OCI-LY3 (cell line): ENCODE results near the gene JAKMIP1.
"Not testable (repeated sequence)": the region's sequence is repeated elsewhere in the genome, so short reads cannot be mapped to it uniquely, and the experiment has no call there.

Experiments
- H2AFZ ChIP-seq: fragments of 200-600, 300-600 bp; shearing (Covaris generic); 2 replicates; pipeline ENCODE4 v1.6.0; 2014; ENCODE audit warnings: antibody characterized with exemption, low read depth, low read length
- H3K27ac ChIP-seq: fragments of 200-600, 300-600 bp; sonication (generic); 2 replicates; pipeline ENCODE4 v1.5.1; 2014; ENCODE audit warnings: mild to moderate bottlenecking, low read length, moderate library complexity, mixed read lengths
- H3K27me3 ChIP-seq: fragments of 200-600, 300-600 bp; sonication (generic); 2 replicates; pipeline ENCODE4 v1.6.1; 2014; ENCODE audit warnings: low read depth, low read length, mixed read lengths
- H3K36me3 ChIP-seq: fragments of 200-600, 300-600 bp; sonication (generic); replicated peaks from 2 replicates; pipeline ENCODE3; 2014; ENCODE audit warnings: low read depth, low read length, mixed read lengths
- H3K4me1 ChIP-seq: fragments of 300-600, 200-600 bp; sonication (generic); 2 replicates; pipeline ENCODE4 v1.6.1; 2014; ENCODE audit warnings: low read length, mixed read lengths
- H3K4me2 ChIP-seq: fragments of 200-600, 300-600 bp; sonication (generic); 2 replicates; pipeline ENCODE4 v1.6.1; 2014; ENCODE audit warnings: low read length, mixed read lengths
- H3K4me3 ChIP-seq: fragments of 300-600, 200-600 bp; sonication (generic); 2 replicates; pipeline ENCODE4 v1.5.1; 2014; ENCODE audit warnings: antibody characterized with exemption, mild to moderate bottlenecking, low read length, moderate library complexity
- H3K79me2 ChIP-seq: fragments of 300-600, 200-600 bp; shearing (Covaris generic); 2 replicates; pipeline ENCODE4 v1.6.1; 2014; ENCODE audit warnings: mild to moderate bottlenecking, low read length, mixed read lengths
- H3K9ac ChIP-seq: fragments of 300-600, 200-600 bp; shearing (Covaris generic); 2 replicates; pipeline ENCODE4 v1.6.0; 2014; ENCODE audit warnings: mild to moderate bottlenecking, low read length, moderate library complexity
- H3K9me3 ChIP-seq: fragments of 200-600, 300-600 bp; shearing (Covaris generic); 2 replicates; pipeline ENCODE4 v1.6.1; 2014; ENCODE audit warnings: low read length, mixed read lengths; ENCODE audit not compliant: insufficient read depth
- H4K20me1 ChIP-seq: fragments of 200-600, 300-600 bp; sonication (generic); 2 replicates; pipeline ENCODE4 v1.6.1; 2016; ENCODE audit warnings: low read length, mixed read lengths; ENCODE audit not compliant: insufficient read depth
- EZH2phosphoT487 ChIP-seq: fragments of 200-600 bp; shearing (Covaris generic); IDR thresholded peaks from 2 replicates; pipeline ENCODE4 v1.6.1; 2018; ENCODE audit warnings: antibody characterized with exemption, mixed run types, low read depth
- TF ChIP-seq, protein P1 (sequence below): fragments of 200-600, 300-600 bp; sonication (generic); IDR thresholded peaks from 2 replicates; pipeline ENCODE4 v1.5.1; 2014; ENCODE audit warnings: antibody characterized with exemption, low read length, low read depth

JAKMIP1 gene

DNA sequence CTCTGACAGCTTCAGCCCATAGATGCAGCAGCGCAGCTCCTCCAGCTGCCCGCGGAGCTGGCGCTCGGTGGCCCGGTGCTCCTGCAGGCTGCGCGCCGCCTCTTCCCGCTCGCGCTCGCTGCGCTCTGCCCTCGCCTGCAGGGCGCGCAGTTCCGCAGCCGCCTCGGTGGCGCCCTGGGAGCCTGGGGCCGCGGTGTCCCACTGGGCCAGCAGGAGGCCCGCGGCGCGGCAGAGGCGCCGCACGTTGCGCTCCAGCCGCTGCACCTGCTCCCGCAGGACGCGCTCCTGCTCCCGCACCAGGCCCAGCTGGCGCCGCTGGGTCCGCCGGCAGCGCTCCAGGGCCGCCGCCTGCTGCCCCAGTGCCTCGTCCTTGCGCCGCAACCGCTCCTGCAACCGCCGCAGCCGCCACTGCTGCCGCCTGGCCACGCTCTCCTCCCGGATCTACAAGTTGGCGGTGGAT lies 192.2 kb downstream of the JAKMIP1 start:
- Histone ChIP-seq H2AFZ (no peak overlapping the region), H3K27ac (no peak overlapping the region), H3K9ac (no peak overlapping the region), H3K79me2 (no peaks in the 10 kb centered on the region), H3K4me1 (no peaks in the 10 kb centered on the region), H3K9me3 (no peaks in the 10 kb centered on the region), H4K20me1 (no peaks in the 10 kb centered on the region), H3K36me3 (no peaks in the 10 kb centered on the region), H3K4me3 (no peak overlapping the region), H3K4me2 (no peak overlapping the region), H3K27me3 (no peaks in the 10 kb centered on the region)
- TF ChIP-seq EZH2phosphoT487 = no peak
- TF ChIP-seq, protein P1, sequence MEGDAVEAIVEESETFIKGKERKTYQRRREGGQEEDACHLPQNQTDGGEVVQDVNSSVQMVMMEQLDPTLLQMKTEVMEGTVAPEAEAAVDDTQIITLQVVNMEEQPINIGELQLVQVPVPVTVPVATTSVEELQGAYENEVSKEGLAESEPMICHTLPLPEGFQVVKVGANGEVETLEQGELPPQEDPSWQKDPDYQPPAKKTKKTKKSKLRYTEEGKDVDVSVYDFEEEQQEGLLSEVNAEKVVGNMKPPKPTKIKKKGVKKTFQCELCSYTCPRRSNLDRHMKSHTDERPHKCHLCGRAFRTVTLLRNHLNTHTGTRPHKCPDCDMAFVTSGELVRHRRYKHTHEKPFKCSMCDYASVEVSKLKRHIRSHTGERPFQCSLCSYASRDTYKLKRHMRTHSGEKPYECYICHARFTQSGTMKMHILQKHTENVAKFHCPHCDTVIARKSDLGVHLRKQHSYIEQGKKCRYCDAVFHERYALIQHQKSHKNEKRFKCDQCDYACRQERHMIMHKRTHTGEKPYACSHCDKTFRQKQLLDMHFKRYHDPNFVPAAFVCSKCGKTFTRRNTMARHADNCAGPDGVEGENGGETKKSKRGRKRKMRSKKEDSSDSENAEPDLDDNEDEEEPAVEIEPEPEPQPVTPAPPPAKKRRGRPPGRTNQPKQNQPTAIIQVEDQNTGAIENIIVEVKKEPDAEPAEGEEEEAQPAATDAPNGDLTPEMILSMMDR = no peak

DNA sequence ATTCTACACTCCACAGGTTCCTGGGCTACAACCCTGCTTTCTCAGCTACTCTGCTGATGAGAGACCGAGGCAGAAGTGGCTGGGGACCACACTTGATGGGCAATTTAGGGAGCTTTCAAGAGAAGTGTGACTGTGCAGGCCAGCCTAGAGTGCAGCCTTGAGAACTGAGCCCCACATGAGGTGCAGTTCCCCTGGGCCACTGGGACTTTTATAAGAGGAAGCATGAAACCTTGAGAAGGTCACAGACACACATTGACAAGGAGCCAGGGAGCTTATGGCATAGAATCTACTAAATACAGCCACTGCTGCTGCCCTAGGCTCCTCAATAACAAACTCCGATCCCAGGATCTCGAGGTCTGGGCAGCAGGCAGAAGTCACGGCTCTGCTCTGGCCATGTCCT lies 195.2 kb downstream of the JAKMIP1 start:
- H3K27me3 ChIP-seq = 0 out of 2 replicates have a peak, but pooled peaks cover under 1% of the 10 kb centered on the region
- H3K9me3 ChIP-seq = no peaks in the 10 kb centered on the region
- TF ChIP-seq EZH2phosphoT487 = no peak
- TF ChIP-seq, protein P1 = no peak
- no peaks in the 10 kb centered on the region for H3K36me3 ChIP-seq
- no peak overlapping the region for H2AFZ ChIP-seq
- no peak overlapping the region for H3K4me3 ChIP-seq
- no peak overlapping the region for H3K4me2 ChIP-seq
- H3K27ac ChIP-seq = no peak overlapping the region
- no peaks in the 10 kb centered on the region for H3K4me1 ChIP-seq
- no peaks in the 10 kb centered on the region for H4K20me1 ChIP-seq
- no peaks in the 10 kb centered on the region for H3K79me2 ChIP-seq
- H3K9ac ChIP-seq = no peak overlapping the region

DNA sequence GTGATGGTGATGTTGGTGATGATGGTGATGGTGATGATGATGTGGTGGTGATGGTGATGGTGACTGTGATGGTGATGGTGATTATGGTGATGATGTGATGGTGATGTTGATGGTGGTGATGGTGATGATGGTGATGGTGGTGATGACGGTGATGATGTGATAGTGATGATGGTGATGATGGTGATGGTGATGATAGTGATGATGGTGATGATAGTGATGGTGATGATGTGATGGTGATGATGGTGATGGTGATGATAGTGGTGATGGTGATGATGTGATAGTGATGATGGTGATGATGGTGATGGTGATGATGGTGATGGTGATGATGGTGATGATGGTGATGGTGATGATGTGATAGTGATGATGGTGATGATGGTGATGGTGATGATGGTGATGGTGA lies 196.9 kb downstream of the JAKMIP1 start:
- H3K27me3 ChIP-seq, H3K4me2 ChIP-seq, H4K20me1 ChIP-seq, H2AFZ ChIP-seq, H3K4me1 ChIP-seq, H3K79me2 ChIP-seq, H3K36me3 ChIP-seq, H3K9me3 ChIP-seq, H3K9ac ChIP-seq, H3K4me3 ChIP-seq, H3K27ac ChIP-seq: not testable (repeated sequence)

DNA sequence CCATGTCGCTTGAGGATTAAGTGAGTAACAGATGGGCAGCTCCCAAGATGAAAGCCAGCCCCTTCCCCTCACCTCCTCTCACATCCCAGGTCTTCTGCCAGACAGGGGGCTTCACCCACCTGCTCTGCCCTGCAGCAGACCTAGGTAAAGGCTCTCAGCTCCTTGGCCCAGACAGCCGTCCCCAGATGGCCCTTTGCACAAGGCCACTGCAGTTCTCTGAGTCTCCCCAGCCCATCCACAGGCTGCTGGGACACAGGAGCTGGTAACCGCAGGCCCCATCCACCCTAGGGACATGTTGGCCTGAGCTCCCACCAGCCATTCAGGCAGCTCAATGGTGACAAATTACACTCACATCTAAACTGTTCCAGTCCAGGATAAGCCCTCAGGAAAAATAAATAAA lies 197.4 kb downstream of the JAKMIP1 start:
- Histone ChIP-seq H3K36me3 (no peaks in the 10 kb centered on the region), H2AFZ (no peak overlapping the region), H4K20me1 (no peaks in the 10 kb centered on the region), H3K79me2 (no peaks in the 10 kb centered on the region), H3K9me3 (no peaks in the 10 kb centered on the region), H3K27me3 (peaks cover 3% of the 10 kb centered on the region; the same call in 1 of the 2 replicates), H3K4me2 (no peak overlapping the region), H3K4me3 (no peak overlapping the region), H3K27ac (no peak overlapping the region), H3K4me1 (no peaks in the 10 kb centered on the region), H3K9ac (no peak overlapping the region)
- TF ChIP-seq, protein P1 = no peak
- TF ChIP-seq EZH2phosphoT487 = no peak

DNA sequence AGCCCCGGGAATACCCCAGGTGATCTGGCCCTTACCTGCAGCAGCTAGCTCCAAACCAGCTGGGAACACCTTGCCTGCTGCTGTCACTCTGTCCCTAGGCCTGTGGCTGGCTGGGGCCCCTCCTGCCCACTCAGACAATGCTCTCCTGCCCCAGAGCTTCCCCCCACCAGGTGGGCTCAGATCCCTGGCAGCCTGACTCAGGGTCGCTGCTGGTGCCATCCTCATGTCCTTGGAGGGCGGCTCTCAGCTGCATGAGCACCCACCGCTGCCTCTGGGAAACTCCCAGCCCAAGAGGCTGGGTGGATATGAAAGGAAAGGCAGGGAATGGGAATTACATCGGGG lies 197.9 kb downstream of the JAKMIP1 start:
- H3K9ac ChIP-seq = no peak overlapping the region
- H3K36me3 ChIP-seq = no peaks in the 10 kb centered on the region
- TF ChIP-seq, protein P1 = no peak
- H3K9me3 ChIP-seq = no peaks in the 10 kb centered on the region
- no peaks in the 10 kb centered on the region for H3K4me1 ChIP-seq
- no peaks in the 10 kb centered on the region for H4K20me1 ChIP-seq
- no peaks in the 10 kb centered on the region for H3K79me2 ChIP-seq
- H3K27me3 ChIP-seq = peaks cover 3% of the 10 kb centered on the region; the same call in 1 of the 2 replicates
- H3K27ac ChIP-seq = no peak overlapping the region
- no peak overlapping the region for H3K4me3 ChIP-seq
- H2AFZ ChIP-seq = no peak overlapping the region
- H3K4me2 ChIP-seq = no peak overlapping the region
